GM12891 (cell line): ENCODE measurements around the gene RYR1.

Source experiments
- POLR2A ChIP-seq: IDR thresholded peaks from 2 replicates; pipeline ENCODE4 v1.6.1; 2011; ENCODE audit warnings: low read depth, low read length, control low read depth
- POLR2AphosphoS5 ChIP-seq: IDR thresholded peaks from 2 replicates; pipeline ENCODE4 v1.6.1; 2011; ENCODE audit warnings: low read depth, low read length, control low read depth
- SPI1 ChIP-seq: IDR thresholded peaks from 2 replicates; pipeline ENCODE4 v1.6.1; 2011; ENCODE audit warnings: low read depth, low read length, control low read depth

GRCh38 chr19:38453596-38453995 is 20.1 kb downstream of the RYR1 start:
- TF ChIP-seq SPI1 (no peak), POLR2A (no peak), POLR2AphosphoS5 (no peak)
